ENCODE measurements around the gene TOMM70. TPM values are rescaled to one million over a fixed set of nuclear protein-coding genes. Genes with fewer than 3 reads are reported as not detected.

TOMM70 gene
- total and polyA plus RNA-seq, 2 of the 4 experiments (the other 2 are of a cell fraction), result 24.6 to 35.1 TPM

GRCh38 chr3:100426067-100426682 lies 25.3 kb upstream of the TOMM70 start:
- Histone ChIP-seq H3K9ac (ENCODE audit: low read depth, low read length) (no peak overlapping the region), H2BK15ac (ENCODE audit: low read depth, low read length) (no peak overlapping the region), H3K4me1 (ENCODE audit: control insufficient read depth, insufficient read depth, low read length) (peaks cover 2% of the 10 kb centered on the region; the same call in 1 of the 2 replicates), H2AFZ (replicated peaks; ENCODE audit: low read length, poor library complexity) (no peak overlapping the region), H3K79me1 (ENCODE audit: low read depth in 1 of 2, low read length in 2 of 2) (no peaks in the 10 kb centered on the region), H2AK5ac (ENCODE audit: low read depth, low read length) (no peak overlapping the region), H4K5ac (ENCODE audit: low read depth, low read length) (no peak overlapping the region), H3K27ac (ENCODE audit: insufficient read depth, low read length) (no peak overlapping the region), H2BK120ac (ENCODE audit: low read depth, low read length) (no peak overlapping the region), H2BK5ac (ENCODE audit: low read depth, low read length, poor library complexity, severe bottlenecking) (no peak overlapping the region), H4K20me1 (ENCODE audit: insufficient read depth, low read length) (no peaks in the 10 kb centered on the region), H3K27me3 (ENCODE audit: control insufficient read depth, insufficient read depth, low read length) (no peaks in the 10 kb centered on the region), H3K23ac (ENCODE audit: low read depth, low read length) (no peak overlapping the region), H3K36me3 (ENCODE audit: control insufficient read depth, insufficient read depth, low read length) (no peaks in the 10 kb centered on the region), H3K4me3 (ENCODE audit: insufficient read depth, low read depth, low read length) (no peak overlapping the region), H2AK9ac (replicated peaks; ENCODE audit: low read depth, low read length, poor library complexity) (no peak overlapping the region), H2BK20ac (ENCODE audit: low read depth, low read length) (no peak overlapping the region), H3K18ac (ENCODE audit: low read depth, low read length) (no peak overlapping the region), H3K14ac (replicated peaks; ENCODE audit: low read depth, low read length) (no peak overlapping the region), H3K9me1 (ENCODE audit: insufficient read depth, low read length) (no peaks in the 10 kb centered on the region; the same call in 1 of the 2 replicates), H3K9me3 (ENCODE audit: control insufficient read depth, insufficient read depth, low read length) (no peaks in the 10 kb centered on the region), H3K4me2 (ENCODE audit: low read depth, low read length) (no peak overlapping the region), H3K56ac (ENCODE audit: extremely low read depth, insufficient read depth, low read length) (no peak overlapping the region; the same call in 1 of the 2 replicates), H3K4ac (ENCODE audit: low read depth, low read length) (no peak overlapping the region), H4K91ac (ENCODE audit: insufficient read depth, low read depth, low read length) (no peak overlapping the region), H4K8ac (ENCODE audit: low read depth in 2 of 2, low read length in 2 of 2) (no peak overlapping the region)
- no TSS peak for BruUV-seq (replicated peaks)
- TF ChIP-seq USF2 (IDR thresholded peaks at IDR 0.05; ENCODE audit: low read depth, low read length) (no peak), MAZ (IDR thresholded peaks at IDR 0.05; ENCODE audit: borderline replicate concordance, low read depth, low read length) (no peak), RFX5 (IDR thresholded peaks at IDR 0.05; ENCODE audit: low read depth, low read length) (no peak), CTCF (conservative IDR thresholded peaks at IDR 0.05; ENCODE audit: low read depth, low read length) (no peak), POLR2A (IDR thresholded peaks at IDR 0.05; ENCODE audit: low read depth, low read length) (no peak), ELK1 (IDR thresholded peaks at IDR 0.05; ENCODE audit: borderline replicate concordance, low read depth, low read length) (no peak), CEBPB (IDR thresholded peaks at IDR 0.05; ENCODE audit: low read depth, low read length) (no peak), RAD21 (IDR thresholded peaks at IDR 0.05; ENCODE audit: low read length) (no peak), MXI1 (IDR thresholded peaks at IDR 0.05; ENCODE audit: borderline replicate concordance, low read depth, low read length) (no peak), RCOR1 (IDR thresholded peaks at IDR 0.05; ENCODE audit: insufficient replicate concordance, low read length) (no peak), MAFK (IDR thresholded peaks at IDR 0.05; ENCODE audit: low read depth, low read length) (no peak), NFE2L2 (IDR thresholded peaks at IDR 0.05; ENCODE audit: low read depth, low read length) (no peak), FOS (IDR thresholded peaks at IDR 0.05; ENCODE audit: low read depth, low read length) (no peak), SMC3 (IDR thresholded peaks at IDR 0.05; ENCODE audit: low read depth, low read length) (no peak), BHLHE40 (IDR thresholded peaks at IDR 0.05; ENCODE audit: low read depth, low read length) (no peak), CHD1 (IDR thresholded peaks at IDR 0.05; ENCODE audit: low read depth, low read length) (no peak)
- ChIA-PET CTCF (no interaction called here), POLR2A (ENCODE audit: unreplicated experiment) (no interaction called here)
- dilution Hi-C loops (cut with HindIII; ENCODE audit: low sequenced_read_pairs, unreplicated experiment), result no loop called here
- intact Hi-C loops (cut with micrococcal nuclease), result no loop called here
- 45% methylated on average over 5 of the region's 8 CpGs; no CpG with 5 or more reads in 1 of the 2 experiments for WGBS, 2 experiments (ENCODE audit: extremely low coverage in 2 of 2, insufficient read length in 1 of 2)
- DNase-seq, result no peak
- no peak for ATAC-seq (ENCODE audit: low read depth)
- in situ Hi-C loops (cut with MboI; ENCODE audit: low sequenced_read_pairs), result no loop called here

Measured in IMR-90 (cell line).